ENCODE data around the gene CPSF3. TPM values are rescaled to one million over a fixed set of nuclear protein-coding genes. Genes with fewer than 3 reads are reported as not detected.

Gene CPSF3
- total RNA-seq = 37.7 and 48.1 TPM in 2 replicates

GRCh38 chr2:9423100-9423921 is at the start of gene CPSF3, which contains the start of gene ITGB1BP1:
Gene CPSF3, plus strand, starts transcription at chr2:9423654. Its CDS starts 120 bp downstream, at chr2:9423774.
Gene ITGB1BP1, minus strand, starts transcription at chr2:9423528. Its CDS starts 4,831 bp downstream, at chr2:9418697.

DNA sequence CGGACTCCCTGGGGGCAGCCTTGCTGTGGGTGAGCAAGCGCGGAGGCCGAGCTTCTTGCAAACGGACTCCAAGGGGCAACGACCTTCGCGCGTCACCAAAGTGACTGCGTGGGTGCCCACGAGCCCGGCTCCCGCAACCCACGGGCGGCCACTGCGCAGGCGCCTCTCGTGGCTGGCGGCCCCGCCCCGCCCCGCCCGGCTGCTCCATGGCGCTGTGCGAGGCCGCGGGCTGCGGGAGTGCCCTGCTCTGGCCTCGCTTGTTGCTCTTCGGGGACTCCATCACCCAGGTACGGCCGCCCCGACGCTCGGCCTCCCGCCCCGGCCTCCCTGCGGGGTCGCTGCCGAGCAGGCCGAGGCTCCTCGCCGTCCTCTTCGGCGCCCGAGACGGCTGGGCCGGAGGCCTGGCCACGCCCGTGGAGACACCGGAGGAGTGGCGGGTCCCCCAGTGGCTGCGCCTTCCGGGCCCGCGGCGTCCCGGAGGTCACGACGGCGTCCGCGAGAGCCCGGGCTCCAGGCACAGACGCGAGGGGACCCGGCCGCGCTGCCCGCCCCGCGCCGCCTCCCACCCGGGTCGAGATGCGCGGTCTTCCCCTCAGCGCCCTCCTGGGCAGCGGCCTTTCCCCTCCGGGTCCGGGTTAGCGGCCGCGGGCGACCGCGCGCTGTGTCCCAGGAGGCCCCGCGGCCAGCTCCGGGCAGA is 51.1 kb downstream of the CPSF3 start, which contains the start of gene IAH1:
IAH1 (plus strand) TSS at position 191 of the 697 bp plus-strand sequence; CDS start at position 207, 16 bp downstream.

Other genes starting within 250 kb of the CPSF3 start
- gene ASAP2, start 216.8 kb upstream of the CPSF3 start, total RNA-seq = 20.7 and 23.4 TPM in 2 replicates
- 93.3 and 99.4 TPM in 2 replicates for gene ITGB1BP1, start 126 bp upstream of the CPSF3 start, total RNA-seq
- gene IAH1, start 50.9 kb downstream of the CPSF3 start, total RNA-seq = 44.8 and 49.6 TPM in 2 replicates
- gene ADAM17, start 132.2 kb downstream of the CPSF3 start, total RNA-seq = 28.9 and 29.1 TPM in 2 replicates
- gene YWHAQ, start 207.3 kb downstream of the CPSF3 start, total RNA-seq = 353 and 380 TPM in 2 replicates